HuH-7.5 (cell line): ENCODE data around the gene FAM76B.
A peak's percentile ranks its signal among the peaks of the same experiment; 100 is the strongest.

ENCODE experiments used
- DNase-seq: peaks from one replicate; pipeline ENCODE4 v3.0.0; 2011; ENCODE audit warnings: low spot score

FAM76B gene

DNA sequence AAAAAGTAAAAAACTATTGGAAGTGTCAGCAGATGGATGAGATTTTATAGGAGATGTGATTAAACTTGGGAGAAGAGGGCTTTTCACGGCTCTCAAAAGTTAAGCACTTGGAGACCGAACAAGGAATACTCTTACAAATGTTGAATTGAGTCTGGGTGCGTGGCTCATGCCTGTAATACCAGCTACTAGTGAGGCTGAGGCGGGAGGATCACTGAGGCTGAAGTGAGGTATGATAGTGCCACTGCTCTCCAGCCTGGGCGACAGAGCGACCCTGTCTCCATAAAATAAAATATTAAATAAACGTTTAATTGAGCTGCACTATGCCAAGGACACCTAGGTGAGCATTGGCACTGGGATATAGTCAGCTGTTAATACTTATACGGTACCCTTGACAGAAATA, 2.6 kb upstream of the FAM76B start:
- DNase-seq, result no peak

DNA sequence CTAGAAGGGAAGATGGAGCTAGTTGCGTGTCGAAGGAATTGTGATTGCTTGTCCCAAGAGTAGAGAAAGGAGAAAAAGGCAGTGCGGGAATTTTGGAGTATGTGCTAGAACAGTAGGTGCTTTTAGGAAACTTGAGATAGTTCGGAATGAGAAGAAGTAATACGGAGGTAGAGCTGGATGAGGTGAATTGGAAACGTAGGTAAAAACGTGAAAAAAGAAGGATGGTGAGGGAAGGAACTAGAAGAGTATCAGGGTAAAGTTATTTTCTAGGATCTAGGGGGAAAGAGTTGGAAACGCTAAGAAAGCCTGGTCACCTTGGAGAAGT, 2.1 kb upstream of the FAM76B start:
- DNase-seq, result no peak

DNA sequence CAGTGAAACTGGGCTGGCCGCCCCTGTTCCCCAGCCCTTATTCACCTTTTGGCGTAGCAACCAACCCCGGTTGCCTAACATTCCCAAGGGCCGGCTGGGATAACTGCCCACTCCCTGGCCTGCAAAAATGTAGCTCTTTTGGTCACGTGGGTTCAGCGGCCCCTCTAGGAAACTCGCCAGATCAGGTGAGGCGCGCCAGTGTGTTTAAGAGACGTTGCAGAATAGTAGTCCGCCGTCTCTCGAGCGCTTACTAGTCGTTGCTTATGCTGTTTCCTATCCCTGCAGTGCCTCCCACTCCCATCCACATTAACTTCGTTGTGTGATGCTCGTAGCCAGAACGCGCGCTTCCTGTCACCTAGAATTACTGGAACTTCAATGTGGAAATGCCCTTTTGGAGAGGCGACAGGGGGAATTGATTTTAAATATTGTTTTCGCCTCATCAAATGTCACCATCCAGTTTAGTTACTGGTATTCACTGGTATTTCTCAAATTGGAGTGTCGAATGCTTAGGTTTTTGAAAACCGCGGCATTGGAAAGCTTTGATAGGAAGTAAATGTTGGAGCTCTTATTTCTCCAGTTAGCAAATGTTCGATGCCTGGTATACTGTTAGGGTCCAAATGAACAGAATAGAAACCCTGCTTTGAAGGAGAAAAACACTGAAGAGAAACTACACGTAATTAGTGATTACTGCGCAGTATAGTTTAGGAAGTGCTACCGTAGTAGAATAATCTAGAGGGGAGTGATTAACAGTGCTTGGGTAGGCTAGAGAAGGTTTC, 1.5 kb upstream of the FAM76B start:
- DNase-seq, result no peak

DNA sequence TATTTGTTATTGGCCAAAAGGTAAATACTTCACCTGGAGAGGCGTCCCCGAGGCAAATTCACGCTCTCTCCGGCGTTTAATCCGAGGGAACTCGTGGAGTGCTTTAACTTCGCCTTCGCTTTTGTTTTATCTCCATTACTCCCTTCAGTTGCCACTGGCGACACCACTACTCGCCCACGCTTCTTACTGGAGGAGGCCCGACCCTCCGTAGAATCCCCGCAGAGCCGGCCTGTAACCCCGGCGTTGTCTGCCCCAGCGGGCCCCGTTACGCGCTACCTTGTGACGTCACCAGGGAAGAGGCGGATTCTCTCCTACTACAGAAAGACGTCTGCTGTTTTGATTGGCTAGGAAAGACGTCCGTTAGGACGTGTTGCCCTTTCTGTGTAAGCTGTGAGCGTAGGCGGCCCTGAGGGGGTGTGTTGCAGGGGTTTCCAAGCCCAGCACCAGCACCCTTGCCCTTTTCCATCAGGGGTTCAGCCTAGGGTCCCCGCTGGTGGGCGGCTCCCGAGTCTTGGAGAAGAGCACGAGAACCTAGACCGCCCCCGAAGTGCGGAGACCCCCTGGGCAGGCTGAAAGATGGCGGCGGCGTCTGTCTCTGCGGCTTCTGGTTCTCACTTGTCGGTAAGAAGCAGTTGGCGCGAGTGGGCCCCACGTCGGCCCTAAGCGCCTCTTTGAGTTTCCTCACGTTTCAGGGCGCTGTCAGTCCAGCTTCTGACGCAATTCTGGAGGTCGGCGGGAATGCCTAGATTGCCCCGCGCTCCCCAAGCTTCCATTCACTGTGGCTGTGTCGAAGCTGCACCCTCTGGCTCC, 746 bp upstream of the FAM76B start, which contains the start of gene CEP57:
TSS of gene CEP57 (plus strand) at position 376 of the 810 bp plus-strand sequence. CDS start at position 577, 201 bp downstream.
- DNase-seq, result peak; percentile 57

DNA sequence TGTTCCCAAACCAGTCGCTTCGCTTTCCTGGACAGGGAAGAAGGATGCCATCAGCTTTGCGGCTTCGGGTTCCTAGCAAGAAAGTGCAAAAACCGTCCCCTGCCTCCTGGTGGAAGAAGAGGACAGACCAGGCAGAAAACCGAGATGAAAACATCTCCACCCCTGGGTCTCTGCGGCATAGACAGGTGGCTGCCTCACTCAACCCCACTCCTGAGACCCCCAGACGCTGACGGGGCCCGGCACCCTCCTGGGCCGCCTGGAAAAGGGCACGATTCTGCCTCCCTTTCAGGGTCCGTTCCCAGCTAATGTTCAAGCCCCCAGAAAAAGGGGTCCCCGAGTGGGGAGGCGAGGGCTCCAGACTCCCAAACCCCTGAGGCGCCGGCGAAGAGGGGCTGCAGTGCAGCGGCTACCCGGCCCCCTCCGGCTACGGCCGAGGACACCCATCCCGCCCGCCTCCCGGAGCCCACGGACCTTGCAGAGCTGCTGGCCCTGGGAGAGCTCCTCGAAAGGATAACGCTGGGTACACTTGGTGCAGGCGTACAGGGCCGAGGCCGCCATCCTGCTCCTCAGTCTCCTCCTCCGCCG, 569 bp downstream of the FAM76B start:
- no peak for DNase-seq

DNA sequence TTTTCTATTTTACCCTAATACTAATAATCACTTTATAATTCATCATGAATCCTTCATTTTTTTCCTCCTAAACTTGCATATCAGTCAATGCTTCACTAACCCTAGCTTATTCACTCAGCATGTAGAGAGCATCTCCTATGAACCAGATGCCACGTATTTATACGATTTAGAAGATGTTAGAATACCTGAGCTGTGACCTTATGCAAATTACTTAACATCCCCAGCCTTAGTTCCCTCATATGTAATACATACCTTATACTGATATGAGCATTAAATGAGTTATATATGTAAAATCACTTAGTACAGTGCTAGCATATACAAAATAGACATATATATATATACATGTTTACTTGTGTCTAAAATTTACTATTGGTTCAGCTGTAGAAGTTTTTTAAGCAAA, 9.0 kb downstream of the FAM76B start:
- DNase-seq, result no peak

DNA sequence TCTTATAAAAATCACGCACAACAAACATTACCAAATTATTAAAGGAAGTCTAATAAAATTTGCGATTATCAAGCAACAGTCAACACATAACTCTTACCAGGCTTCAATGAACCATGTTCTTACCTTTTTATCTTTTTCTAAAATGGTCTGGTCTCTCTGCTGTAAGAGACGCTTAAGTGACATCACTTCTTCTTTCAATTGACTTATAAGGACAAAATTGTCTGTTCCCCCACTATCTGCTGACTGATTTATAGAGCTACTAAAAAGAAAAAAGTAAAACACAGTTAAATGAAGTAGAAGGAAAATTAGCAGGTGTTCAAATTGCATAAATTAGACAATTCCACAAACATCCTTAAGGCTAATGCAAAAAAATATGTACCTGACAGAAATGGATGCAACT, 10.9 kb downstream of the FAM76B start:
- DNase-seq, result no peak

DNA sequence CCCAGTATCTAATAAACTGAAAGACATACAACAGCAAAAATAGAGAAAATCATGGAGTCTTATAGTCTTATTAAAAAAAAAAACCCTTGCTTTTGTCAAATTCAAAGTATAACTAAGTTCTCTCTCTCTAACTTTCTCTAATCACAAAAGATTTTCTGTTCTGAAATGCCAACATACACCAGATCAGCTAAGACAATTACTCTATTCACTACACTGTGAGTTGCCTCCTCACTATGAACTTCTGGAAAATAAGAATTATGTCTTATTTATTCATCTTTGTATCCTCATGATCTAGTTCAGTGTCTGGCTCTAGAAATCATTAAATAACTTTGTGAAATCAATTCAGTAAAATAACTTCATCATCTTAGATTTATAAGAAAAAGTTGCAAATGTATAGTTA, 12.7 kb downstream of the FAM76B start:
- no peak for DNase-seq

DNA sequence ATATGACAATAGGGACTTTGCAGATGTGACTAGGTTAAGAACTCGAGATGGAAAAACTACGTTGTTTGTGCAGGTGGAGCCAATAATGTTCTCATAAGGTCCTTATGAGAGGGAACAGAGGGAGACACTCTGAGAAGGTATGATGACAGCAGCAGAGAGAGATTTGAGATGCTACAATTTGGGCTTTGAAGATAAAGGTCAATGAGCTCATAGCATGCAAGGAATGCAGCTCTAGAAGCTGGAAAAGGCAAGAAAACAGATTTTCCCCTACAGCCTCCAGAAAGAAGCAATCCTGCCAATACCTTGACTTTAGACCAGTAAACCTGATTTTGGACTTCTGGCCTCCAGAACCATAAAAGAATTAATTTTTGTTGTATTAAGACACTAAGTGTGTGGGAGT, 21.1 kb downstream of the FAM76B start:
- no peak for DNase-seq

DNA sequence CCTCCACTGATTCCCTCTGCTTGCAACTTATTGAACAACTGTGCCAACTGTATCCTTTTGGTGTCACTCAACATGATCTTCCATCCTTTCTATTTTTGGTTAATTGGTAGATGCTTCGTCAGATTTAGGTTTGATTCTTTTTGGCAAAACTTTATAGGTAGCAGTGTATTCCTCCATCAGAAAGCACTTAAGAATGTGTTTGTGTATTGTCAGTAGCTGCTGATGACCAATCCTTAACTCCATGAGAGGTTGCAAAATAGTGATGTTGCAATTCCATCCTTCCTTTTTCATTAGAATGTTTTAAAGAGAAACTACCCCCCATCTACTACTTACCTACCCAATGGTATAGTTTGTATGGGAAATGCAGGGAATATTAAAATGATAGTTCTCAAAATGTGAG, 22.1 kb downstream of the FAM76B start:
- no peak for DNase-seq

DNA sequence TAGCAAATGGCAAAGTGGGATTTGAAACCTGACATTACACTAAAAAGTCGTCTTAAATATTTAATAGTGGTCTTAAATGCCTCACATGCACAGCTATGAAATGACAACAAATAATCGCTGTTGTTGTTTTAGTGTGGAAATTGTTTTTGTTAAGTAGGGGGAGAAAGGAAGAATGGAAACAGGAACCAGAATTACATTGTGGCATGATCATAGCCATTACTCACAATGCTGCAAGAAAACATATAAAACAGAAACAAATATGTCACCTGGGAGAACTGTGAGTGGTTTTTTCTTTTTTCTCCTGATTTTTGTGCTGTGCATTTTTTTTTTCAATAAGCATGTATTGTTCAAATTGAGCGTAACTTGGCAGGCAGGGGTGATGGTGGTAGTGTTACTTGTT, 22.9 kb downstream of the FAM76B start:
- no peak for DNase-seq

DNA sequence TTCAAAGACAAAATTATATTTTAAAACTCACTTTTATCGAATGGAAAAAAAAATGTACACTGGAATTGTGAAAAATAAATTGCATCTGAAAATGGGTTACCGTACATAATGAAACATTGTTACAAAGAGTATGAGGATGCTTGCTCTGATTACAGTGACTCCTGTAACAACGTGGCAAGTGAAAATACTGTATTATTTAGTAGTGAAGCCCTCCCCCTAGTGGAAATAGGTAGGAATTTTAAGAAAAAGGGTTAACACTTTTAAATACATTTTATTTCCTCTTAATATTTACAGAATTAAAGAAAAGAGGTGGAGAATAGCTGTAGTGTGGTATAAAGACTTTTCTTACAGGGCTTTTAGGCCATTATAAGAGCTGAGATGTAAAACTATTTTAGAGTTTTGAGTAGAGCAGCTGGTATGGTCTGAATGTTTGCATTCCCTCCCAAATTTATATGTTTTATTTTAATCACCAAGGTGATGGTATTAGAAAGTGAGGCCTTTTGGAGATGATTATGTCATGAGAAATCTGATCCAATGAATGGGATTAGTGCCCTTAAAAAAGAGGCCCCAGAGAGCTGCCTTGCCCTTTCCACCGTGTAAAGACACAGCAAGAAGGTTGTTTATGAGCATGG, 25.2 kb downstream of the FAM76B start:
- DNase-seq, result no peak

DNA sequence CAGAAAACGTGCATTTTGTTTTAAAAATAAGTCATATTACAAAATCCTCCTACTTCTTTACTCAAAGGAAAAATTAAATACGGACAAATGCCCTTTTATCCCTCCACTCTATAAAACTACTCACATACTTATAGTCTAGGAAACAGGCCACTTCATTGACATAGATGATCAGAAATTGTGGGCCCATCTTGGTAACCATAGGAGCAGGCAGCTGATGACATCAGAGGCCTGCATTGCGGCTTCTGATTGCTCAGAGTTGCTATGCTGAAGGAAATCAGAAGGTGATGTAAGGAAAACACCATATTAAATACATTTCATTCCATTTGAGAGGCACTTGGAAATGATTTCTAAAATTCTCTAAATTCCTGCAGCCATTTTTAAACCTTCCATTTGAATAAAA, 27.0 kb downstream of the FAM76B start:
- DNase-seq, result no peak

DNA sequence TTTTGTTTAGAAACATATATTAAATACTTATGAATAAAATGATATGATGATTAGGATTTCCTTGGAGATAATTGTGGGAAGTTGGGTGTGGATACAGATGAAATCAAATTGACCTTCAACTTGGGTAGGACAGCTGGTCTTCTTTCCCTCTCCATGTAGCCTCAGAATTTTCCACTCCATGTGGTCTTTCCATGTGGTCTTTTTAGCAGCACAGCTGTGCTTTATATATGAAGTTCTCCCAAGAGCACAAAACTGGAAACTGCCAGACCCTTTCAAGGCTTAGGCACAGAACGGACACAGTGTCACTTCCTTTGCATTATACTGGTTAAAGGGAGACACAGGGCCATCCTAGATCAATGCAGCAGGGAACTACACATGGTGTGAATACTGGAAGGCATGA, 28.6 kb downstream of the FAM76B start:
- no peak for DNase-seq

DNA sequence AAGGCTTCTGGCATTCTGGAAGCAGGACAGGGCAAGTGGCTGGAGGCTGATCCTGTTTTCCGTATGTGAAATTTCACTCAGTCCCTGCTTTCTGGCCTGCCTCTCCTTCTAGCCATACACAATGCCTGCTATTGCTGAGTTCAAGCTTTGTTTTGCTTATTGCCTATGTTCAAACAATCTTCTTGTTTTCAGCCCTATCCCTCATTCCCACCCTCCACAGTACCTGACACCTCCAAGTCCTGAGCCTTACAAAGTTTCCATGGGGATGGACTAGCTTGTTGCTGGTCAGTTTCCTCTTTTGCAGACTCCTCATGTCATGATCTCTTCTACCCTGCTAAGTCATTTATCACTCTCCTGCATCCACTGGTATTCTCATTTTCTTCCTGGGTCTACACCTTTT, 38.1 kb downstream of the FAM76B start:
- DNase-seq, result no peak

DNA sequence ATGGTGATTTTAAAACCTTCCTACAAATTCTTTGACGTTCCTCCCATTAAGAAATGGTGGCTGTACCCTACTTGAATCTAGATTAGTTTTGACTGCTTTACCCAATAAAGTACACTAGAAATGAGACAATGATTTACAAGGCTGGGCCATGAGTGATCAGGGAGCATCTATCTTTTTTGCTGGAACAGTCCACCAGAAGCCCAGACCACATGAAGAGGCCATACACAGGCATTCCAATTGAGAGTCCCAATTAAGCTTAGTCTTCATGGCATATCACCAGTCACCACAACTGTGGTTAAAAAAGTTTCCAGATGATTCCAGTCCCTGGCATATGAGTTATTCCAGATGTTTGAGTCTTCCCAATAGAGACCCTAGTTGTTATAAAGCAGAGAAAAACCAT, 39.5 kb downstream of the FAM76B start:
- DNase-seq, result no peak

DNA sequence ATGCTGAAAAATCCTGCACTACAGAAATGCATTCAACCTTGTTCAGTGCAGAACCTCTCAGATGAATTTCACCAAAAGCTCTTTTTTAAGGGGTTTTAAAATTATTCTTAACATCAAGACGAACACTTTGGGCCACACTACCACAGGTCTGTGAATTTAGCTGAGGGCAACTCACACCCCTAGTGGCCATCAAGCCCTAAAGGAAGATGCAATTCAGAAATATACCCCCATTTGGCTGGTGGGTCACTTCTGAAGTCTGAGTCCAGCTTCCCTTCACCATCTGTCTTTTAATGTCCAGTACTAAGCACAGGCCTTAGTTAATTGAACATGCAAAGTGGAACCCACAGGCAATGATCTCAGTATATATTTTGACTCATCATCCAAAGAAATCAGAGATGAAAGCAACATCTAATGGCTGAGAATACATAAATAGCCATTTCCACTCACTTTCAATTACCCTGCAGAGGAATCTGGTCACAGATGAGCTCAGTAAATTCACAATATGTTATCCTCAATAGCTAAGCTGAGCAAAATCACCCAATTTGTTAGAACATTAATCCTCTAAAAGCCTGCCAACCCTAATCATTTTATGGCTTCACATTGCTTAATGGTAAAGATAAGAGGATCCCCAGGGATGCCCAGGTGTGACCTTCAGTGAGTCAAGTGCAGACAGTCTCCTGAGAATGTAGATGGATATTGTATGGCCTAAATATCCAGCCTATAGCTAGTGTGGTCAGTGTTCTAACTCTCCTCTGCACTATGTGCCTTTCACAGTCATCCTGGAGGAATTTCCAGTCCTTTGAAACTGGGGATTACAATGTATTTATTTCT, 50.3 kb downstream of the FAM76B start:
- no peak for DNase-seq

DNA sequence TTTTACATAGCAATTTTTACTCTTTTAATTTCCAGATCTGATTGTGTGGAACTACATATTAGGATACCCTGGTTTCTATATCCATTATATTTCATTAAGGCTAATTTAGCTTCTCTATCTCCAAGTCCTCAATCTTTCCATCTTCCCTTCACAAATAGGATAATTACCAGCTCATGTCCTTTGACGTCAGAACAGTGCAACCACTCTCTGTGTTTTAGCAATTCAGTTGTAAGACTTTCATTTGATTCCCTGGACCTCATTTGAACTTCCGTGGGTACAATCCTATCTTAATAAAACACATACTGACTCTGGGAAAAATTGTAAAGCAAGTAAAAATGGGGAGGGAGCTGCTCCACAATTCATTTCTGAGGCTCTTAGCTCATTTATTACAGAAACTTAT, 52.8 kb downstream of the FAM76B start:
- no peak for DNase-seq

DNA sequence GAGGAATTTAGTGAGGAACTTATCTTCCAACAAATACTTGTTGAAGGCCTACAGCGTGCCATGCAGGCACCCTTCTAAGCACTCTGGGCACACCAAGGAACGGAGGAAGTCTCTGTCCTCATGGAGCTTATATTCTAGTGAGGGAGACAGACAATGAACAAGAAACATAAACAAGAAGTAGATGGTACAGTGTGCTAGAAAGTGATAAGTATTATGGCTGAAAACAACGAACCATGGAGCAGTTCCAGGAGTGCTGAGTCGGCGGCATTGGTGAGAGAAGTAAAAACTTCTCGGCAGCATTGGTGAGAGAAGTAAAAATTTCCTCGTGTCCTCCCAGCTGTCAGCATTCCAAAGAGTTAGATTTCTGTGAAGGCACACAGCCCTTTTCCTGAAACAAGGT, 53.2 kb downstream of the FAM76B start:
- no peak for DNase-seq

DNA sequence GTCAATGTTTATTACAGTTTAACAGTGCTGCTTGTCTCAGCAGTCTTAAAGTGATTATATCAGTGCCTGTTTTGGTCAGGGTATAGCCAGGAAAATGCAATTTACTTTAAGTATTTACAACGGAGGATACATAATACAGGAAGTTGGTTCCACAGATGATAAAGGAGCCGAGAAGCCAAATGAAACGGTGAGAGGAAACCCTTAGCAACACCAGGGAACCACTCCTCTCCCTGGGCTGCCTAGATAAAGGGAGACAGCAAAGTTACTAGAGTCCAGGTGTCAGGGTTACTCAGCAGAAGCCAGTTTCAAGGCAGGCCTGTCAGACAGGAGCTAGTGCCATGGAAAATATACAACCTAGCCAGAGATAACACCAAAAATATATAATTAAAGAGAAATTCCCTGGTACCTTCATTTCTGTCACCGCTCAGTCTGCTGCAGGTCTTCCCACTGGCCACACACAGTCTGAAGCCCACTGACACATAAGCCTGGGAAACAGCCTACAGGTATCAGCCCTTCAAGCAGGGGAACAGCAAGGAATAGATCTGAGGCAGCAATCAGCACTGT, 55.5 kb downstream of the FAM76B start:
- DNase-seq, result no peak

DNA sequence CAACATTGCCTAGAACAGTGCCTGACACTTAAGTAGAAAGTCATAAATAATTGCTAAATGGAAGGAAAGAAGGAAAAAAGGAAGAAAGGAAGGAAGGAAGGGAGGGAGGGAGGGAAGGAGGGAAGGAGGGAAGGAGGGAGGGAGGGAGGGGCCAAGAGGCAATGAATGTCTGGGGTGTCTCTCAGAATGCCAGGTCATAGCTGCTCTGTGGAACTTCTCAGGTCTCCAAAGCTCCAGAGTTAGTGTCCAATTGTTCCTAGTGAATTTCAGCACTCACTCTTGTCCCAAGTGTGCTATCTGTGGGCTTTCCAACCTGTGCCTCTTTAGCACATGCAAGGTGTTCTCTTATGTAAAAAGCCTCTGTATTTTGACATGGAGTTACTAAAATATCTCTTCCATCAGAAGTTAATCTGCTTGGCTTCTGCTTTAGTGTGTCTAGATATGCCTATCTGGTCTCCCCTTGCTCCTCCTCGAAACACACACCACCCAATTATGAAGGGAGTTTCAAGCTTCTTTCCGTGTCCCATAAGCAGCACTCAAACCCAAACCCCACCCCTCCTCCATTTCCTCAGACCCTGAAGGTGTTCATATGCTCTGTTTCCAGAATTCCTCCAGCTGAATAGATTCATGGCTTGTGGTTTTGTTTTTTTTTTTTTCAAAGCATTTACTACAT, 56.5 kb downstream of the FAM76B start:
- DNase-seq, result no peak
